ENCODE data around the gene MYH9.

MYH9 gene

GRCh38 chr22:36344106-36344827, 43.5 kb downstream of the MYH9 start:
- DNase-seq = no peak

- no peak for DNase-seq
Measured at GRCh38 chr22:36343720-36344105, 44.1 kb downstream of the MYH9 start.

GRCh38 chr22:36343070-36343719, 44.6 kb downstream of the MYH9 start:
- DNase-seq = no peak

GRCh38 chr22:36341640-36342041, 46.1 kb downstream of the MYH9 start:
- no peak for DNase-seq

GRCh38 chr22:36340621-36341020, 47.1 kb downstream of the MYH9 start:
- DNase-seq = no peak

GRCh38 chr22:36339171-36340065, 48.3 kb downstream of the MYH9 start:
- DNase-seq = no peak

GRCh38 chr22:36337365-36338130, 50.2 kb downstream of the MYH9 start:
- DNase-seq = no peak

- no peak for DNase-seq
Measured at GRCh38 chr22:36336246-36337182, 51.3 kb downstream of the MYH9 start.

GRCh38 chr22:36335621-36336020, 52.1 kb downstream of the MYH9 start:
- no peak for DNase-seq

GRCh38 chr22:36334821-36335603, 52.8 kb downstream of the MYH9 start:
- no peak for DNase-seq

- no peak for DNase-seq
Measured at GRCh38 chr22:36334081-36334820, 53.5 kb downstream of the MYH9 start.

- DNase-seq = no peak
Measured at GRCh38 chr22:36333644-36334043, 54.1 kb downstream of the MYH9 start.

- DNase-seq = no peak
Measured at GRCh38 chr22:36332623-36333332, 55.0 kb downstream of the MYH9 start.

GRCh38 chr22:36331912-36332622, 55.7 kb downstream of the MYH9 start:
- DNase-seq = no peak

GRCh38 chr22:36331306-36331911, 56.4 kb downstream of the MYH9 start:
- no peak for DNase-seq

- no peak for DNase-seq
Measured at GRCh38 chr22:36330655-36331305, 57.0 kb downstream of the MYH9 start.

- no peak for DNase-seq
Measured at GRCh38 chr22:36330127-36330526, 57.6 kb downstream of the MYH9 start.
